Glomerular visceral epithelial cell (primary cell): Measurements from ENCODE around the gene ACP3.
"Not testable (repeated sequence)": the region's sequence is repeated elsewhere in the genome, so short reads cannot be mapped to it uniquely, and the experiment has no call there.

Experiments used
- DNase-seq: peaks from one replicate; pipeline ENCODE4 v3.0.0-alpha.2; 2016; ENCODE audit errors: extremely low spot score

ACP3 gene

DNA sequence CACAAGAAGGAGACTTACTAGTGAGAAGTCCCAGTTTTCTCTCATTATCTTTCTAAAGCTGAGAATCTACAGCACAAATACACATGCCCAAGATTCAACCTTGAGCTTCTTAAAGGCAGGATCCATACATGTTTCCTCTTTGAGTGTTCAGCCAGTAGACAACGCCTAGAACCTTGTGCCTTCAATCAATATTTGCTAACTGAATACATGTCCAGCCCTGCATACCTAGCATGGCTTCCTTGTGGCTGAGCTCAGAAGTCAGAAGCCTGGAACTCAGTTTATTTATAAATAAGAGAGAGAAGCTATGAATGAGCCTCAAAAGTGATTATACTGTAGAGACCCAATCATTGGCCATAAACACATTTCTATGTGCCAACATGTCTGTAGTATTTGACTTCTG lies 43.5 kb downstream of the ACP3 start:
- no peak for DNase-seq

DNA sequence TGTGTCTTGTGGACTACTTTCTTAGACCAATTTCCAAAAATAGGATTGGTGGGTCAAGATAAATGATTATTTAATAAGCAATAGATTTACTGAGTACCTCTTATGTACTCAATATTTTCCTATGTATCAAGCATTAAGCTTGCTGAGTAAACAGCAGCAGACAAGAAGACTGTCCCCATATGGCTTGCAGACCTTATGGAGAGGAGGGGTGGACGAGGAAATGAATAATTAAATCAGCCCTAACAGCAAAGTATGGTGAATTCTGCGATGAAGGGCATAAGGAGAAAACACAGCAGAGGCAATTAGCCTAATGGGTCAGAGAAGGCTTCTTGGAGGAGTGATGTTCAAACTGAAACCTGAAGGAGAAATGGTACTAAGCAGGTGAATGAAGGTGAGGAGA lies 45.1 kb downstream of the ACP3 start:
- no peak for DNase-seq

- no peak for DNase-seq
These were observed 51.3 kb downstream of the ACP3 start for GRCh38 chr3:132368515-132368914.

DNA sequence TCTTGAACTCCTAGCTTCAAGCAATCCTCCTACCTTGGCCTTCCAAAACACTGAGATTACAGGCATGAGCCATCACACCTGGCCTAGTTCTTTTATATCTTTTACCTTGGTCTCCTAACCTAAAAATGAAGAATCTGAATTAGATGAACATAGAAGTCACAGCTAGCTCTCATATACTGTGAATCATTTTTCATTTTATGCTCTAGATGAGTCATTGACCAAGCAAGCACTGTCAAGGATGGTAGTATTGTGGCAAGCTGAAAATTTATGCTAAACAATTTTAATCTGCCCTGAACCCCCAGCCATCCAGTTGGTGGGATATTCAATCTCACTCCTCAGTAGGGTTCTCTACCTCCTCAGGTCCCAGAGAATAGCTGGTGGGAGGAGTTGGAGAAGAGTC lies 51.8 kb downstream of the ACP3 start:
- DNase-seq = no peak

- DNase-seq = not testable (repeated sequence)
These were observed 59.7 kb downstream of the ACP3 start for GRCh38 chr3:132376945-132377354.

- no peak for DNase-seq
These were observed 61.0 kb downstream of the ACP3 start for GRCh38 chr3:132378048-132378762.

GRCh38 chr3:132378846-132379245 lies 61.6 kb downstream of the ACP3 start:
- no peak for DNase-seq

GRCh38 chr3:132380920-132381319 lies 63.7 kb downstream of the ACP3 start:
- no peak for DNase-seq

- DNase-seq = no peak
These were observed 64.2 kb downstream of the ACP3 start for GRCh38 chr3:132381348-132381944.

- no peak for DNase-seq
These were observed 65.1 kb downstream of the ACP3 start for GRCh38 chr3:132382267-132382666.

DNA sequence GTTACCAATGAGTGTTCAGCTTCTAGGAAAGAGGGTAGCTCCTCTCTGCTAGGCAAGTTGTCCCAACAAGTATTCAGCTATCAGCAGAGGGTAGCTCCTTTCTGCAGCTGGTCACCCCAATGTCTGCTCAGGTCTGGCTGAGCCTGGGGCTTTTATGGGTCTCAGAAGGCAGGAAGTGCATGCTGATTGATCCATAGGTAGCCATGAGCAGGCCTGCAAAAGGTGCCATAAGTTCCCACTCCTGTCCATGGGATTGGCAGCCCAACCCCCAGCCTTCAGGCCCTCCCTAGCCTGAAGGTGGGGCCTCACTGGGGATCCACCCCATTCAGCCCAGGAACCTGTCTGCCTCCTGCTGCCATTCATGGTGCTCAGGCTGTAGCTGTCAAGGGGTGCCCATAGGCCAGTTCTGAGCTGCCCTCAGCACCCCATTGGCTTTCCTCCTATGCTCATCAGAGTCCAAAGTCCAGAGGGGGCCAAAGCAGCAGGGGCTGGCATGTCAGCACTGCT lies 65.5 kb downstream of the ACP3 start:
- DNase-seq = no peak

DNA sequence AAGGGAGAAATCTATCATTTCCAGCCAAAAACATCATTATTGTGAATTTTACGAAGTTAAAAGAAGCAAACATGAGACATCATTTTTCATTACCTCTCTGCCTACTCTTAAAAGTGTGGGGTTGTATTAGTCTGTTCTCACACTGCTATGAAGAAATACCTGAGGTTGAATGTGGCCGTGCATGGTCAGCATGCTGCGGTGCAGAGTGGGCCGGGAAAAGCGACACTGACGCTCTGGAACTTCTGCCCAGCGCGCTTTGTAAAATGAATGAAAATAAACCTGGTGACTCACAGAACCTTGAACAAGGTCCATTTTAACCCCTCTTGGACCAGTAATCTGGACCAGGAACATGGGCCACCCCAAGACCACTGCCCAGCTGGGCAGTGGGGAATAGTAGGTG lies 69.1 kb downstream of the ACP3 start:
- no peak for DNase-seq

DNA sequence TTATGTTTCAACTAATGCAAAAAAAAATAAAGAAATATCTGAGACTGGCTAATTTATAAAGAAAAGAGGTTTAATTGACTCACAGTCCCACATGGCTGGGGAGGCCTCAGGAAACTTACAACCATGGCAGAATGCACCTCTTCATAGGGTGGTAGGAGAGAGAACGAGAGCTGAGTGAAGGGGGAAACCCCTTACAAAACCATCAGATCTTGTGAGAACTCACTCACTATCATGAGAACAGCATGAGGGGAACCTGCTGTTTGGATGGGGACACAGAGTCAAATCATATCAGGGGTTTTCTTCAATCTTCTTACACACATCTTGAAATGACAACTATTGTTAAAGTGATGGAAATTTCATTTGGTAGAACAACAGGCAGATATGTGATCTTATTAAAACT lies 75.5 kb downstream of the ACP3 start:
- DNase-seq = not testable (repeated sequence)

DNA sequence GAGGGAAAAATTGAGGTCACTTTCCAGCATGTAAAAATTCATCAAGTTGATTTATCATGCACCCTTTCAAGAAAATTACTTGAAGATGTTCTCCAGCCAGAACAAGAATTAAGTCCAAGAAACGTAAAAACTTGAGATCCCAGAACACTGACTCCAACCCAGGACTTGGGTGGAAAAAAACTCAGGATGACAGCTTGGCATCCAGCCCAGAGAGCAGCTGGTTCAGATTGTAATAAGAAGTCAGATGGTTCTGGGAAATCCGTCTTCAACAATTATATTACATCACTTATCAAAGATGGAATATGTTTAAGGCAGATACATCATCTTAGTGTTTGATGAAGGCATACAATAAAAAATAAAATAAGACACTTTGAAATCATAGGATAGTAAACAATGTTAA lies 77.1 kb downstream of the ACP3 start:
- DNase-seq = no peak

- DNase-seq = no peak
These were observed 77.9 kb downstream of the ACP3 start for GRCh38 chr3:132395126-132395525.

- DNase-seq = no peak
These were observed 79.0 kb downstream of the ACP3 start for GRCh38 chr3:132396255-132396654.

- not testable (repeated sequence) for DNase-seq
These were observed 79.6 kb downstream of the ACP3 start for GRCh38 chr3:132396776-132397175.

GRCh38 chr3:132399054-132399929 lies 82.1 kb downstream of the ACP3 start:
- peak; percentile 42 for DNase-seq

DNA sequence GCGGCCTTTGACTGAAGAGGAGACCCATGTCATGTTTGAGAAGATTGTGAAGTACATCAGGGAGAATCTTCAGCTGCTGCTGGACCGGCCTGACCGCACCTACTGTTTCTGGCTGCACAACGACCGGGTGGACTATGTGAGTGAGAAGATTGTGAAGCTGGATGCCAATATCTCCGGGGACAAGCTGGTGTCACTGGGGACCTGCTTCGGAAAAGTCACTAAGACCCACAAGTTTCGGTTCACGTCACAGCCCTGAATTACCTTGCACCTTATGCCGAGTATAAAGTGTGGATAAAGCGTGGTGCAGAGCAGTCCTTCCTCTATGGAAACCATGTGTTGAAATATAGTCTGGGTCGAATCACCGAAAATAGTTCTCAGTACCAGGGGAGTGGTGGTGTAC lies 84.0 kb downstream of the ACP3 start:
- DNase-seq = no peak

DNA sequence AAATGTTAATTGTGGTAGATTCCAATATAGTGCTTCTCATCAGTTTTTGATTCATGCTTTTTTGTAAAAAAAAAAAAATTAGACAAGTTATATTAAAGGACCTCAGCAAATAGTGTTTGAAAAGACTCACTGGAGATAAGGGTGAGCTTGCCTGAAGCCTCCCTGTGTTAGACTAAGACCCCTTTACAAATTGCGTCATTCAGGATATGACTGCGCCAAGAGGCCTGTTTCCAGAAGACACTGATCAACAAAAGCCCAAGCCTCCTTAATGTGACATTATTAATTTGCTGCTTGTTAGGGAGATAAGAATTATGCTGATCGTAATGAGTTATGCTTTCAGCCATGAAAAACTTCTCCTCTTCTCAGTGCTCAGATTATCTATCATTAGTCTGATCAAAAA lies 87.1 kb downstream of the ACP3 start:
- DNase-seq = no peak

- DNase-seq = no peak
These were observed 88.0 kb downstream of the ACP3 start for GRCh38 chr3:132405188-132405587.

GRCh38 chr3:132405609-132406299 lies 88.5 kb downstream of the ACP3 start:
- DNase-seq = no peak
